C4-2B (cell line): ENCODE data around the gene AGO4.
"Not testable (repeated sequence)": the region's sequence is repeated elsewhere in the genome, so short reads cannot be mapped to it uniquely, and the experiment has no call there.

ENCODE experiments used
- H3K27ac ChIP-seq: fragments of 450-650 bp; 2 replicates; pipeline ENCODE4 v1.5.1; 2017
- ZFX ChIP-seq: fragments of 450-650 bp; IDR thresholded peaks from 2 replicates; pipeline ENCODE4 v1.6.1; 2017
- TF ChIP-seq, protein P1 (sequence below): fragments of 450-650 bp; conservative IDR thresholded peaks from 2 replicates; pipeline ENCODE4 v1.5.1; 2017; ENCODE audit warnings: mild to moderate bottlenecking

AGO4 gene

DNA sequence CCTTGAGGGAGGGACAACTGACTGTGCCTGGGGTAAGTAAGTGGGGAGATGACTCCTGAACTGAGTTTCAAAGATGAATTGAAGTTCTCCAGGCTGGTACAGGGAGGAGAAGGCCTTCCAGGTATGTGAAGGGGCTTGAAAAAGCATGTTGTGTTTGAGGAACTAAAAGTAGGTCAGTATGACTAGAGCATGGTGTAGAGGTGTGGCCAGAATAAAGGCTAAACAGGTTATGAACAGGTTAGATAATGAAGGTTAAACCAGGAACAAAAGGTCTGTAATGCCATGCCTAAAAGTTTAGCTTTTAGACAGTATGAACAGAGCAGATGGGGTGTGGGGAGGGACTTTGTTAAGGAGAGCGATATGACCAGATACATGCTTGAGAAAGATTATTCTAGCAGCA lies 30.7 kb upstream of the AGO4 start:
- TF ChIP-seq, protein P1, sequence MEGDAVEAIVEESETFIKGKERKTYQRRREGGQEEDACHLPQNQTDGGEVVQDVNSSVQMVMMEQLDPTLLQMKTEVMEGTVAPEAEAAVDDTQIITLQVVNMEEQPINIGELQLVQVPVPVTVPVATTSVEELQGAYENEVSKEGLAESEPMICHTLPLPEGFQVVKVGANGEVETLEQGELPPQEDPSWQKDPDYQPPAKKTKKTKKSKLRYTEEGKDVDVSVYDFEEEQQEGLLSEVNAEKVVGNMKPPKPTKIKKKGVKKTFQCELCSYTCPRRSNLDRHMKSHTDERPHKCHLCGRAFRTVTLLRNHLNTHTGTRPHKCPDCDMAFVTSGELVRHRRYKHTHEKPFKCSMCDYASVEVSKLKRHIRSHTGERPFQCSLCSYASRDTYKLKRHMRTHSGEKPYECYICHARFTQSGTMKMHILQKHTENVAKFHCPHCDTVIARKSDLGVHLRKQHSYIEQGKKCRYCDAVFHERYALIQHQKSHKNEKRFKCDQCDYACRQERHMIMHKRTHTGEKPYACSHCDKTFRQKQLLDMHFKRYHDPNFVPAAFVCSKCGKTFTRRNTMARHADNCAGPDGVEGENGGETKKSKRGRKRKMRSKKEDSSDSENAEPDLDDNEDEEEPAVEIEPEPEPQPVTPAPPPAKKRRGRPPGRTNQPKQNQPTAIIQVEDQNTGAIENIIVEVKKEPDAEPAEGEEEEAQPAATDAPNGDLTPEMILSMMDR: no peak
- TF ChIP-seq ZFX: no peak
- H3K27ac ChIP-seq: no peak overlapping the region

GRCh38 chr1:35783055-35783583 lies 24.7 kb upstream of the AGO4 start:
- no peak overlapping the region for H3K27ac ChIP-seq
- TF ChIP-seq, protein P1: no peak
- TF ChIP-seq ZFX: no peak

- not testable (repeated sequence) for H3K27ac ChIP-seq
Observed at GRCh38 chr1:35784364-35784763, 23.5 kb upstream of the AGO4 start.

GRCh38 chr1:35788139-35788538 lies 19.7 kb upstream of the AGO4 start:
- TF ChIP-seq, protein P1: no peak
- TF ChIP-seq ZFX: no peak
- H3K27ac ChIP-seq: no peak overlapping the region

- no peak overlapping the region for H3K27ac ChIP-seq
- TF ChIP-seq, protein P1: no peak
- TF ChIP-seq ZFX: no peak
Observed at GRCh38 chr1:35790670-35791069, 17.1 kb upstream of the AGO4 start.

DNA sequence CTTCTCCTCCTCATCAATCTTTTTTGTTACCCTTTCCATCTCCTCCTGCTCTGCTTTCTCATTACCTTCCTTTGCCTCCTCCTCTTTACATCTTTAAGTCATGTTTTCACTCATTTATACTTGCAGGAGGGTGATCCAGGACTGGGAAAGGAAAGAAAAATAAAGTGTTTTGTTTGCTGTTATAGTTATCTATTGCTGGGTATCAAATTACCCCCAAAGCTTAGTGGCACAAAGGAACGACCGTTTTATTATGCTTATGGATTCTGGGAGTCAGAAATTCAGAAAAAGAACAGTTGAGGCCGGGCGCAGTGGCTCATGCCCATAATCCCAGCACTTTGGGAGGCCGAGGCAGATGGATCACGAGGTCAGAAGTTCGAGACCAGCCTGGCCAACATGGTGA lies 12.5 kb upstream of the AGO4 start:
- H3K27ac ChIP-seq: no peak overlapping the region
- TF ChIP-seq, protein P1: no peak
- TF ChIP-seq ZFX: no peak

DNA sequence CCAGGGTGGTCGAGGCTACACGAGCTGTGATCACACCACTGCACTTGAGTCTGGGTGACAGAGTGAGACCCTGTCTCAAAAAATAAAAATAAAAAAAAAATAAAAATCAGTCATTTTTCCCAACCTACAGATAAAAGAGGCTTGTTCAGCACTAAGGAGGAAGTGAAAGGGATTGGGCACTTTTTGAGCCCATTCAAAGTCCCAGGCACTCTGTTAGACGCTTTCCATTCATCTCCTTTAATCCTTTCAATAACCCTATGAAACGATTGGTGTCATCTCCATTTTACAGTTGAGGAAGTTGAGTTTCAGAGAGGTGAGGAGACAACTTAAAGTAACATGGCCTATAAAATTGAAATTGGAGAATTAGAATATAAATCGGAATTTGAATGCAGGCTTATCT lies 10.4 kb upstream of the AGO4 start:
- no peak overlapping the region for H3K27ac ChIP-seq
- TF ChIP-seq, protein P1: no peak
- TF ChIP-seq ZFX: no peak

DNA sequence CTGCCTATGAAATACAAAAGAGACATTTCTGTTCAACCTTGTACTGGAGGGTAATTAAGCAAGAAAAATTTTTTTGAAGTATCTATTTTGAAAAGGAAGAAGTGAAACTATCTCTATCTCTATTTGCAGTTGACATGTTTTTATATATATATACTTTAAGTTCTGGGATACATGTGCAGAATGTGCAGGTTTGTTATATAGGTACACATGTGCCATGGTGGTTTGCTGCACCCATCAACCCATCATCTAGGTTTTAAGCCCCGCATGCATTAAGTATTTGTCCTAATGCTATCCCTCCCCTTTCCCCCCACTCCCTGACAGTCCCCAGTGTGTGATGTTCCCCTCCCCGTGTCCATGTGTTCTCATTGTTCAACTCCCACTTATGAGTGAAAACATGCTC lies 9.8 kb upstream of the AGO4 start:
- not testable (repeated sequence) for H3K27ac ChIP-seq

- not testable (repeated sequence) for H3K27ac ChIP-seq
Observed at GRCh38 chr1:35800167-35800887, 7.5 kb upstream of the AGO4 start.
